RWPE2 (cell line): ENCODE results near the gene SLC5A11.

Experiments
- ATAC-seq: fragments of 200-7000 bp; cut with Tn5 transposase; 3 replicates; pipeline ENCODE4 v1.9.1; 2021; ENCODE audit warnings: low read depth
- DNase-seq: peaks from one replicate; pipeline ENCODE4 v3.0.0-alpha.2; 2020; ENCODE audit warnings: low spot score
- H3K27ac ChIP-seq: fragments of 450-650 bp; 2 replicates; pipeline ENCODE4 v1.5.1; 2017; ENCODE audit warnings: mild to moderate bottlenecking; ENCODE audit not compliant: poor library complexity, severe bottlenecking
- H3K27me3 ChIP-seq: fragments of 250-450 bp; sonication (Bioruptor Pico); 2 replicates; pipeline ENCODE4 v1.5.1; 2021; ENCODE audit warnings: mild to moderate bottlenecking, moderate library complexity; ENCODE audit not compliant: insufficient read depth, poor library complexity, severe bottlenecking
- H3K36me3 ChIP-seq: fragments of 250-450 bp; sonication (Bioruptor Pico); 2 replicates; pipeline ENCODE4 v1.5.1; 2020; ENCODE audit warnings: low read depth, mild to moderate bottlenecking, moderate library complexity
- H3K4me1 ChIP-seq: fragments of 250-450 bp; sonication (Bioruptor Pico); 2 replicates; pipeline ENCODE4 v1.5.1; 2021; ENCODE audit warnings: mild to moderate bottlenecking, moderate library complexity; ENCODE audit not compliant: insufficient read depth, poor library complexity, severe bottlenecking
- H3K4me3 ChIP-seq: fragments of 250-450 bp; sonication (Bioruptor Pico); 2 replicates; pipeline ENCODE4 v1.5.1; 2021; ENCODE audit warnings: mild to moderate bottlenecking, moderate library complexity; ENCODE audit not compliant: severe bottlenecking
- H3K9me3 ChIP-seq: fragments of 250-450 bp; sonication (Bioruptor Pico); 2 replicates; pipeline ENCODE4 v1.5.1; 2021; ENCODE audit warnings: mild to moderate bottlenecking, moderate library complexity; ENCODE audit not compliant: severe bottlenecking
- CTCF ChIP-seq: fragments of 450-650 bp; IDR thresholded peaks from one replicate; pipeline ENCODE4 v1.5.1; 2017; ENCODE audit warnings: mild to moderate bottlenecking, moderate library complexity; ENCODE audit not compliant: poor library complexity, severe bottlenecking

The SLC5A11 gene

GRCh38 chr16:24845726-24846547 is at the start of gene SLC5A11:
SLC5A11 (plus strand) TSS chr16:24845963; CDS start chr16:24858644, 12,681 bp downstream.
- TF ChIP-seq CTCF = no peak
- ATAC-seq (no peak), DNase-seq (no peak)
- Histone ChIP-seq H3K27me3 (no peaks in the 10 kb centered on the region), H3K36me3 (no peaks in the 10 kb centered on the region), H3K27ac (no peak within 1 kb of the TSS), H3K4me3 (no peak within 1 kb of the TSS), H3K4me1 (peaks cover 10% of the 10 kb centered on the region), H3K9me3 (no peaks in the 10 kb centered on the region)

GRCh38 chr16:24800586-24800985 is 45.2 kb upstream of the SLC5A11 start:
- no peak overlapping the region for H3K4me3 ChIP-seq
- peaks cover 95% of the 10 kb centered on the region for H3K36me3 ChIP-seq
- TF ChIP-seq CTCF = peak; percentile 56
- H3K27me3 ChIP-seq = no peaks in the 10 kb centered on the region
- H3K4me1 ChIP-seq = no peaks in the 10 kb centered on the region
- no peaks in the 10 kb centered on the region for H3K9me3 ChIP-seq
- no peak for DNase-seq
- H3K27ac ChIP-seq = no peak overlapping the region
- ATAC-seq = peak; percentile 70

- Histone ChIP-seq H3K27me3 (no peaks in the 10 kb centered on the region), H3K9me3 (no peaks in the 10 kb centered on the region), H3K27ac (no peak overlapping the region), H3K4me1 (no peaks in the 10 kb centered on the region), H3K4me3 (no peak overlapping the region), H3K36me3 (peaks cover 95% of the 10 kb centered on the region)
- no peak for TF ChIP-seq CTCF
- DNase-seq = no peak
- no peak for ATAC-seq
These were observed 43.9 kb upstream of the SLC5A11 start for GRCh38 chr16:24801761-24802302.

GRCh38 chr16:24805484-24805883 is 40.3 kb upstream of the SLC5A11 start:
- peaks cover 97% of the 10 kb centered on the region for H3K36me3 ChIP-seq
- H3K27me3 ChIP-seq = no peaks in the 10 kb centered on the region
- H3K27ac ChIP-seq = no peak overlapping the region
- ATAC-seq = no peak
- no peaks in the 10 kb centered on the region for H3K9me3 ChIP-seq
- H3K4me3 ChIP-seq = no peak overlapping the region
- H3K4me1 ChIP-seq = no peaks in the 10 kb centered on the region
- no peak for DNase-seq
- TF ChIP-seq CTCF = no peak

- no peak for DNase-seq
- no peak for TF ChIP-seq CTCF
- no peak overlapping the region for H3K27ac ChIP-seq
- H3K4me3 ChIP-seq = no peak overlapping the region
- peaks cover 96% of the 10 kb centered on the region for H3K36me3 ChIP-seq
- no peaks in the 10 kb centered on the region for H3K9me3 ChIP-seq
- H3K4me1 ChIP-seq = no peaks in the 10 kb centered on the region
- no peaks in the 10 kb centered on the region for H3K27me3 ChIP-seq
- no peak for ATAC-seq
These were observed 38.5 kb upstream of the SLC5A11 start for GRCh38 chr16:24807301-24807700.
